ENCODE results near the gene IGLL1.
"Not testable (repeated sequence)": the region's sequence is repeated elsewhere in the genome, so short reads cannot be mapped to it uniquely, and the experiment has no call there.

IGLL1 gene

GRCh38 chr22:23583836-23584235, 3.7 kb upstream of the IGLL1 start:
- Histone ChIP-seq H3K36me3 (ENCODE audit: control insufficient read depth, insufficient read depth, low read length) (no peaks in the 10 kb centered on the region), H3K4me3 (ENCODE audit: low read length) (no peak overlapping the region), H3K4me1 (ENCODE audit: control insufficient read depth, insufficient read depth, low read length) (no peaks in the 10 kb centered on the region; the same call in 1 of the 2 replicates), H3K27me3 (ENCODE audit: control insufficient read depth, insufficient read depth, low read length) (no peaks in the 10 kb centered on the region), H3K27ac (ENCODE audit: low read length) (no peak overlapping the region), H3K9me3 (ENCODE audit: control insufficient read depth, insufficient read depth, low read length) (no peaks in the 10 kb centered on the region)
- DNase-seq (ENCODE audit: low read depth, low spot score), result no peak
- WGBS (ENCODE audit: insufficient coverage, insufficient read length), result no CpG with 5 or more reads among the region's 6 CpGs

DNA sequence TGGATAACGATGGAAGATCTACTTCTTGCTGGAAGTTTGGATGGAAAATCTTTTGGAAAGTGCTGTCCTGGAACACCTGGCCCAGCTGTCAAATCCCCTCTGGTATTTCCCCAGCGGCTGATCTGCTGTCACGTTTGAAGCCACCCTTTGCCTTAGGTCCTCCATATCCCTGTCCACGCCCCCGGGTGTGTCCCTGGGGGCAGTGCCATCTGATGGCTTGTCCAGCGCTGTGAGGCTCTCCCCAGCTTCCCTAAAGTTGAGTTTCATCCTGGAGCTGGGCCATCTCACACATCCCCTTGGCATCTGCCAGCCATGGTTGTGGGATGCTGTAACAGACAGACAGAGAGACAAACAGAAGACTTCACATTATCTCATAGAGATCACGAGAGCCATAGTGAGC, 3.1 kb upstream of the IGLL1 start:
- Histone ChIP-seq H3K27me3 (ENCODE audit: control insufficient read depth, insufficient read depth, low read length) (no peaks in the 10 kb centered on the region), H3K9me3 (ENCODE audit: control insufficient read depth, insufficient read depth, low read length) (no peaks in the 10 kb centered on the region), H3K4me3 (ENCODE audit: low read length) (no peak overlapping the region), H3K4me1 (ENCODE audit: control insufficient read depth, insufficient read depth, low read length) (no peaks in the 10 kb centered on the region; the same call in 1 of the 2 replicates), H3K27ac (ENCODE audit: low read length) (no peak overlapping the region), H3K36me3 (ENCODE audit: control insufficient read depth, insufficient read depth, low read length) (no peaks in the 10 kb centered on the region)
- no CpG with 5 or more reads among the region's 7 CpGs for WGBS (ENCODE audit: insufficient coverage, insufficient read length)
- no peak for DNase-seq (ENCODE audit: low read depth, low spot score)

DNA sequence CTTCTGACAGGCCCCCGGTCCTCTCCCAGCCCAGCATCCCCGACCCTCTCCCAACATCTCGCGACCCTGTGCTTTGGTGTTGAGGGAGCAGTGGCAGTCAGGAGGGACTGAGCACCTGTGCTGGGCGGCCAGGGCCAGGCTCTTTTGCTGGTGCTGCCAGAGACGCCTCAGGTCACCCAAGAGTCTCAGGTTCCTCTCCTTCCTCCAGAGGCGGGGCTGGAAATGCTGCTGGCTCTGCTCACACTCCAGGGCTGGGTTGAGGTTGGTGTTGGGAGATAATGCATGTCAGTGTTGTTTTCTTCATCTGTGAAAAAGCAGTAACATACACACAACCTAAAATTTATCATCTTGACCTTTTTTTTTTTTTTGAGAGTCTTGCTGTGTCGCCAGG, 1.2 kb upstream of the IGLL1 start:
- DNase-seq (ENCODE audit: low read depth, low spot score), result no peak
- no CpG with 5 or more reads among the region's 8 CpGs for WGBS (ENCODE audit: insufficient coverage, insufficient read length)
- no peaks in the 10 kb centered on the region for H3K27me3 ChIP-seq (ENCODE audit: control insufficient read depth, insufficient read depth, low read length)
- H3K4me3 ChIP-seq (ENCODE audit: low read length), result no peak overlapping the region
- H3K36me3 ChIP-seq (ENCODE audit: control insufficient read depth, insufficient read depth, low read length), result no peaks in the 10 kb centered on the region
- H3K27ac ChIP-seq (ENCODE audit: low read length), result no peak overlapping the region
- no peaks in the 10 kb centered on the region; the same call in 1 of the 2 replicates for H3K4me1 ChIP-seq (ENCODE audit: control insufficient read depth, insufficient read depth, low read length)
- no peaks in the 10 kb centered on the region for H3K9me3 ChIP-seq (ENCODE audit: control insufficient read depth, insufficient read depth, low read length)

GRCh38 chr22:23580576-23581259, 628 bp upstream of the IGLL1 start:
- no peak for DNase-seq (ENCODE audit: low read depth, low spot score)
- no peaks in the 10 kb centered on the region for H3K36me3 ChIP-seq (ENCODE audit: control insufficient read depth, insufficient read depth, low read length)
- no peaks in the 10 kb centered on the region for H3K9me3 ChIP-seq (ENCODE audit: control insufficient read depth, insufficient read depth, low read length)
- H3K4me1 ChIP-seq (ENCODE audit: control insufficient read depth, insufficient read depth, low read length), result no peaks in the 10 kb centered on the region; the same call in 1 of the 2 replicates
- H3K27me3 ChIP-seq (ENCODE audit: control insufficient read depth, insufficient read depth, low read length), result no peaks in the 10 kb centered on the region
- H3K4me3 ChIP-seq (ENCODE audit: low read length), result no peak overlapping the region; the same call in 1 of the 2 replicates
- no CpG with 5 or more reads among the region's 11 CpGs for WGBS (ENCODE audit: insufficient coverage, insufficient read length)
- H3K27ac ChIP-seq (ENCODE audit: low read length), result no peak overlapping the region

DNA sequence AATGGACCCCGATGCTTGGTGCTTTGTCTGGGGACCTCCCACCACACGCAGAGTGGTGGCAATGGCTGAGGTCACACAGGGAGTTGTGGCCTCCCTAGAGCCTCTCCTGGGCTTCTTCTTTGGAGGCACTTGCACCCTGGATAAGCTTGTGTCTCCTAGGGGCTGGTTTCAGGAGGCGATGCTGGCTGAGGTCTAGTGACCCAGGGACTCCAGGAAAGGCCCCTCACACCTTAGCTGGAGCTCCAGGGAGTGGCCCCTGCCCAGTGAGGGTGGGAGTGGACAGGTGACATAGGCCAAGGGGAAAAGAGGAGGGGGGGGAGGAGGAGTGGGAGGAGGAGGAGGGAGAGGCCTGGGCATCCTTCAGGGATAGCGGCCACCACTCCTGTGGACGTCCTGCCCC, 810 bp downstream of the IGLL1 start:
- no peaks in the 10 kb centered on the region for H3K27me3 ChIP-seq (ENCODE audit: control insufficient read depth, insufficient read depth, low read length)
- WGBS (ENCODE audit: insufficient coverage, insufficient read length), result no CpG with 5 or more reads among the region's 5 CpGs
- H3K4me3 ChIP-seq (ENCODE audit: low read length), result no peak overlapping the region
- no peaks in the 10 kb centered on the region; the same call in 1 of the 2 replicates for H3K4me1 ChIP-seq (ENCODE audit: control insufficient read depth, insufficient read depth, low read length)
- no peaks in the 10 kb centered on the region for H3K9me3 ChIP-seq (ENCODE audit: control insufficient read depth, insufficient read depth, low read length)
- no peak overlapping the region for H3K27ac ChIP-seq (ENCODE audit: low read length)
- DNase-seq (ENCODE audit: low read depth, low spot score), result no peak
- H3K36me3 ChIP-seq (ENCODE audit: control insufficient read depth, insufficient read depth, low read length), result no peaks in the 10 kb centered on the region

DNA sequence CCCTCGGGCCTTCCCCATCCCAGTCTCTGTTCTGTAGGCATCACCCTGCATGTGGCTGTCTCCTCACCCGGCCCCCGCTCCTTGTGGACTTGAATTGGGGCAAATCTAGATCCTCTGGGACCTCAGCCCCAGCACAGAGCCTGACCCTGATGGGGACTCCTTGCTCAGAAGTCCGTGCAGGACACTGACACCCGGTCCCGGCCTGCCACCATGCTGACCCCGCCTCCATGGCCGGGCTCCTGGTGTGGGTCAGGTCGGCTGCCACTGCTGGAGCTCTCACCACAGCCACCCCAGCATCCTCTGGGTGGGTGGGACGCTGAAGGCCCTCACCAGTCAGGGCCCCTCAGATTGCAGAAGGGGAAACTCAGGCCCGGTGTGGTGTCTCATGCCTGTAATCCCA, 1.8 kb downstream of the IGLL1 start:
- Histone ChIP-seq H3K4me1 (ENCODE audit: control insufficient read depth, insufficient read depth, low read length) (no peaks in the 10 kb centered on the region; the same call in 1 of the 2 replicates), H3K4me3 (ENCODE audit: low read length) (no peak overlapping the region), H3K36me3 (ENCODE audit: control insufficient read depth, insufficient read depth, low read length) (no peaks in the 10 kb centered on the region), H3K9me3 (ENCODE audit: control insufficient read depth, insufficient read depth, low read length) (no peaks in the 10 kb centered on the region), H3K27ac (ENCODE audit: low read length) (no peak overlapping the region), H3K27me3 (ENCODE audit: control insufficient read depth, insufficient read depth, low read length) (no peaks in the 10 kb centered on the region)
- DNase-seq (ENCODE audit: low read depth, low spot score), result no peak
- whole genome bisulfite sequencing (ENCODE audit: insufficient coverage, insufficient read length), result no CpG with 5 or more reads among the region's 11 CpGs

DNA sequence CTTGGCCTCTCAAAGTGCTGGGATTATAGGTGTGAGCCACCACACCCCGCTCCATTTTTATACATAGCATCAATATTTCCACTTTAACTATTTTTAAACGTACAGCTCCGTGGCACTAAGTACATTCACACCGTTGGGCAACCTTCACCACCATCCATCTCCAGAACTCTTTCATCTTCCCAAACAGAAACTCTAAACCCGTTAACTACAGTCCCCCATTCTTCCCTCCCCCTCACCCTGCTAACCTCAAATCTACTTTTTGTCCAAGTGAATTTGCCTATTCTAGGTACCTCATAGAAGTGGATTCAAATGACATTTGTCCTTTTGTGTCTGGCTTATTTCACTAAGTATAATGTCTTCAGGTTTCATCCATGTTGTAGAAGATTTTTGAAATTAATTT, 3.4 kb downstream of the IGLL1 start:
- no peaks in the 10 kb centered on the region for H3K36me3 ChIP-seq (ENCODE audit: control insufficient read depth, insufficient read depth, low read length)
- H3K27me3 ChIP-seq (ENCODE audit: control insufficient read depth, insufficient read depth, low read length), result no peaks in the 10 kb centered on the region
- no peaks in the 10 kb centered on the region; the same call in 1 of the 2 replicates for H3K4me1 ChIP-seq (ENCODE audit: control insufficient read depth, insufficient read depth, low read length)
- DNase-seq (ENCODE audit: low read depth, low spot score), result no peak
- no peak overlapping the region for H3K4me3 ChIP-seq (ENCODE audit: low read length)
- H3K27ac ChIP-seq (ENCODE audit: low read length), result no peak overlapping the region
- H3K9me3 ChIP-seq (ENCODE audit: control insufficient read depth, insufficient read depth, low read length), result no peaks in the 10 kb centered on the region
- WGBS (ENCODE audit: insufficient coverage, insufficient read length), result no CpG with 5 or more reads among the region's 5 CpGs

- DNase-seq (ENCODE audit: low read depth, low spot score), result no peak
- H3K4me3 ChIP-seq (ENCODE audit: low read length), result no peak overlapping the region
- no peaks in the 10 kb centered on the region; the same call in 1 of the 2 replicates for H3K4me1 ChIP-seq (ENCODE audit: control insufficient read depth, insufficient read depth, low read length)
- H3K27me3 ChIP-seq (ENCODE audit: control insufficient read depth, insufficient read depth, low read length), result no peaks in the 10 kb centered on the region
- no peak overlapping the region for H3K27ac ChIP-seq (ENCODE audit: low read length)
- H3K36me3 ChIP-seq (ENCODE audit: control insufficient read depth, insufficient read depth, low read length), result no peaks in the 10 kb centered on the region
- WGBS (ENCODE audit: insufficient coverage, insufficient read length), result no CpG with 5 or more reads among the region's 4 CpGs
- H3K9me3 ChIP-seq (ENCODE audit: control insufficient read depth, insufficient read depth, low read length), result no peaks in the 10 kb centered on the region
Observed at GRCh38 chr22:23575601-23576000, 4.5 kb downstream of the IGLL1 start.

DNA sequence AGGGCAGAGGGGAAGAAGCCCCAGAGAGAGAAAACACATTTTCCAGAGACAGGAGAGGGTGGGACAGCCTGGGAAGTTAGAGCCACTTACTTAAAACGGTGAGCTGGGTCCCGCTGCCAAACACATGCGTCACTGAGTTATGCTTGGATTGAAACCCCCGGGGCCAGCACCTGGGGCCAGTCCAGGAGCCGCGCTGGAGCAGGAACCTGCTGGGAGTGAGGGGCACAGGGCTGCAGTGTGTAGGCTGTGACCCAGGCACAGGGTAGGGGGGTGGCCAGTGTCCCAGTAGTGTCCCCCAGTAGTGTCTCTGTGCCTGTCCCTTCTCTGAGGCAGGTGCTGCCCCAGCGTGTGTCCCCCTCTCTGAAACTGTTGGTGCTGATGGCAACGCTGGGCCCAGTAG, 5.2 kb downstream of the IGLL1 start:
- WGBS (ENCODE audit: insufficient coverage, insufficient read length), result no CpG with 5 or more reads among the region's 8 CpGs
- Histone ChIP-seq H3K36me3 (ENCODE audit: control insufficient read depth, insufficient read depth, low read length) (no peaks in the 10 kb centered on the region), H3K27me3 (ENCODE audit: control insufficient read depth, insufficient read depth, low read length) (no peaks in the 10 kb centered on the region), H3K27ac (ENCODE audit: low read length) (no peak overlapping the region), H3K4me3 (ENCODE audit: low read length) (no peak overlapping the region), H3K9me3 (ENCODE audit: control insufficient read depth, insufficient read depth, low read length) (no peaks in the 10 kb centered on the region), H3K4me1 (ENCODE audit: control insufficient read depth, insufficient read depth, low read length) (no peaks in the 10 kb centered on the region; the same call in 1 of the 2 replicates)
- no peak for DNase-seq (ENCODE audit: low read depth, low spot score)

DNA sequence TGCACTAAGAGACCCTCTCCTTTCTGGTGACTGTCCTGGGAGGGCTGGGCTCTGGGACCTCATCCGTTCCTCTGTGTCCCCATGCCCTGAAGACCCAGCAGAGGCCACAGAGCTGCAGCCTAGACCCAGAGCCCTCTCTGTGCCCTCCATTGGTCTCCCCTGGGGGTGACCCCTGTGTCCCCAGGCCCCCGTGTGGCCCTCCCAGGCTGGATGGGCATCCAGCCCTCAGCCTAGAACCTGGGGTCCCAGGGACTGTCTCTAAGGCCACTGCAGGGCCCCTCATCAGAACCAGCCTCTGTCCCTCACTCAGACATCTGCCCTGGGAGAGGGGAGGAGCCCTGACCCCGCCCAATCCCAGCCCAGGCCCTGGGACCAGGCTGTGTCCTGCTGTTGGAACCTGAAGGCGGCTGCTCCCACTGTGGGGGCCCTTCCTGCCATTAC, 5.7 kb downstream of the IGLL1 start:
- Histone ChIP-seq H3K36me3 (ENCODE audit: control insufficient read depth, insufficient read depth, low read length) (no peaks in the 10 kb centered on the region), H3K4me1 (ENCODE audit: control insufficient read depth, insufficient read depth, low read length) (no peaks in the 10 kb centered on the region; the same call in 1 of the 2 replicates)

GRCh38 chr22:23573701-23574235, 6.3 kb downstream of the IGLL1 start:
- not testable (repeated sequence) for H3K9me3 ChIP-seq (ENCODE audit: control insufficient read depth, insufficient read depth, low read length); H3K4me3 ChIP-seq (ENCODE audit: low read length); H3K4me1 ChIP-seq (ENCODE audit: control insufficient read depth, insufficient read depth, low read length); H3K27ac ChIP-seq (ENCODE audit: low read length); H3K36me3 ChIP-seq (ENCODE audit: control insufficient read depth, insufficient read depth, low read length); H3K27me3 ChIP-seq (ENCODE audit: control insufficient read depth, insufficient read depth, low read length); DNase-seq (ENCODE audit: low read depth, low spot score)
- WGBS (ENCODE audit: insufficient coverage, insufficient read length), result no CpG with 5 or more reads among the region's 8 CpGs

More for the DNA sequence above, 5.7 kb downstream of the IGLL1 start:
- WGBS (ENCODE audit: insufficient coverage, insufficient read length), result no CpG with 5 or more reads among the region's 4 CpGs
- DNase-seq (ENCODE audit: low read depth, low spot score), result no peak
- H3K27me3 ChIP-seq (ENCODE audit: control insufficient read depth, insufficient read depth, low read length), result no peaks in the 10 kb centered on the region
- no peak overlapping the region for H3K4me3 ChIP-seq (ENCODE audit: low read length)
- no peak overlapping the region for H3K27ac ChIP-seq (ENCODE audit: low read length)
- H3K9me3 ChIP-seq (ENCODE audit: control insufficient read depth, insufficient read depth, low read length), result no peaks in the 10 kb centered on the region
